Retinal pigment epithelial cell (primary cell): Measurements from ENCODE around the gene KNDC1.

Experiments
- DNase-seq: peaks from one replicate; pipeline ENCODE4 v3.0.0-alpha.2; 2010; ENCODE audit warnings: low read depth
- H3K4me3 ChIP-seq: 2 replicates; pipeline ENCODE4 v1.5.1; 2011; ENCODE audit warnings: mild to moderate bottlenecking, low read length, control low read depth, moderate library complexity
- CTCF ChIP-seq: conservative IDR thresholded peaks from 2 replicates; pipeline ENCODE4 v1.5.1; 2011; ENCODE audit warnings: low read depth, low read length, control low read depth, inconsistent platforms

The KNDC1 gene

GRCh38 chr10:133160826-133161471 is 930 bp downstream of the KNDC1 start:
- TF ChIP-seq CTCF = no peak
- no peak for DNase-seq
- peak overlapping the region; percentile 40 for H3K4me3 ChIP-seq

GRCh38 chr10:133161486-133162109 is 1.6 kb downstream of the KNDC1 start:
- DNase-seq = no peak
- H3K4me3 ChIP-seq = no peak overlapping the region
- no peak for TF ChIP-seq CTCF

- H3K4me3 ChIP-seq = no peak overlapping the region
- DNase-seq = no peak
- TF ChIP-seq CTCF = no peak
These were observed 2.3 kb downstream of the KNDC1 start for GRCh38 chr10:133162178-133162909.

- no peak for TF ChIP-seq CTCF
- DNase-seq = no peak
- H3K4me3 ChIP-seq = no peak overlapping the region
These were observed 3.2 kb downstream of the KNDC1 start for GRCh38 chr10:133162910-133163856.

GRCh38 chr10:133163889-133164815 is 4.1 kb downstream of the KNDC1 start:
- no peak overlapping the region for H3K4me3 ChIP-seq
- DNase-seq = no peak
- TF ChIP-seq CTCF = no peak
